Activated B cell treated with CpG ODN at 0.5 μM for 24 hours (primary cell): ENCODE data around the gene MGRN1. TPM values are rescaled to one million over a fixed set of nuclear protein-coding genes. Genes with fewer than 3 reads are reported as not detected.

ENCODE experiments used
- ATAC-seq: fragments of 200-7000 bp; cut with Tn5 transposase; one replicate; pipeline ENCODE4 v1.10.0; 2021; ENCODE audit warnings: low read depth, mild to moderate bottlenecking, moderate library complexity
- CTCF ChIA-PET: fragments of 350-600 bp; sonication (Branson Sonifier 250); formaldehyde crosslinking; loops from one replicate; lab custom pipeline; 2021; ENCODE audit warnings: antibody characterized with exemption; lab: Charles Lee
- POLR2A ChIA-PET: fragments of 350-600 bp; sonication (Branson Sonifier 250); formaldehyde crosslinking; loops from one replicate; lab custom pipeline; 2021; ENCODE audit warnings: antibody characterized with exemption; lab: Charles Lee
- DNase-seq: peaks from one replicate; pipeline ENCODE4 v3.0.0; 2022
- H3K27ac Mint-ChIP-seq: one replicate; pipeline ENCODE4 v1.8.0; 2020; ENCODE audit warnings: mixed read lengths
- H3K27me3 Mint-ChIP-seq: one replicate; pipeline ENCODE4 v1.8.0; 2021; ENCODE audit warnings: mixed read lengths
- H3K36me3 Mint-ChIP-seq: one replicate; pipeline ENCODE4 v1.8.0; 2021; ENCODE audit warnings: low read depth, mixed read lengths
- H3K4me1 Mint-ChIP-seq: one replicate; pipeline ENCODE4 v1.8.0; 2021; ENCODE audit warnings: mixed read lengths
- H3K4me3 Mint-ChIP-seq: one replicate; pipeline ENCODE4 v1.8.0; 2020; ENCODE audit warnings: mild to moderate bottlenecking, mixed read lengths
- H3K9me3 Mint-ChIP-seq: one replicate; pipeline ENCODE4 v1.8.0; 2020; ENCODE audit warnings: mixed read lengths
- intact Hi-C: fragments of 100-400 bp; cut with micrococcal nuclease; formaldehyde crosslinking; loops from one replicate; pipeline ENCODE4 v1.15.1; 2024
- total RNA-seq: library from RNA; stranded (reverse); gene quantifications from 2 replicates; pipeline ENCODE4 v1.2.3, GENCODE V29; 2022
- TF ChIP-seq, protein P1 (sequence below): fragments of 200-600 bp; IDR thresholded peaks from one replicate; pipeline ENCODE4 v1.8.0; 2022; ENCODE audit warnings: antibody characterized with exemption, mild to moderate bottlenecking

Gene MGRN1
- total RNA-seq, 1 donor from 2014 or later: 88.6 TPM

DNA sequence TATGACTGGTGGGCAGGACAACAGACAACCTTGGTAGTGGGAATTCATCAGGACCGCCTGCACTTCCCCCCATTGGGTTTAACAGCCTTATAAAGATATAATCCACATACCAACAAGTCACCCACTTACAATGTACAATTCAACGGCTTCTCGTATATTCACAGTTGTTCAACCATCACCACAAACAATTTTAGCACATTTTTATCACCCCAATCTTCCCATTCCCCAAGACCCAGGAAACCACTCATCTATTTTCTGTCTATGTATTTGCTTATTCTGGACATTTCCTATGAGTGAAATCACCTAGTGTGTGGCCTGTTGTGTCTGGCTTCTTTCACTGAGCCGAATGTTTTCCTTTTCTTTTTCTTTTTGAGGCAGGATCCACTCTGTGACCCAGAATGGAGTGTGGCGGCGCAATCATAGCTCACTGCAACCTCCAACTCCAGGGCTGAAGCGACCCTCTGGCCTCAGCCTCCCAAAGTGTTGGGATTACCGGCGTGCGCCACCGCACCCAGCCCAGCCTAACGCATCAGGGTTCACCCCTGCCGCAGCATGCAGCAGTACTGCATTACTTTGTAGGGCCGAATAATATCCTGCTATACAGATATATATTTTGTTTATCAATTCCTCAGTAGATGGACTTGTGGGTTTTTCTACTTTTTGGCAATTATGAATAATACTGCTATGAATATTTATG lies 98.6 kb downstream of the MGRN1 start:
- H3K36me3 Mint-ChIP-seq: peaks cover 44% of the 10 kb centered on the region
- TF ChIP-seq, protein P1, sequence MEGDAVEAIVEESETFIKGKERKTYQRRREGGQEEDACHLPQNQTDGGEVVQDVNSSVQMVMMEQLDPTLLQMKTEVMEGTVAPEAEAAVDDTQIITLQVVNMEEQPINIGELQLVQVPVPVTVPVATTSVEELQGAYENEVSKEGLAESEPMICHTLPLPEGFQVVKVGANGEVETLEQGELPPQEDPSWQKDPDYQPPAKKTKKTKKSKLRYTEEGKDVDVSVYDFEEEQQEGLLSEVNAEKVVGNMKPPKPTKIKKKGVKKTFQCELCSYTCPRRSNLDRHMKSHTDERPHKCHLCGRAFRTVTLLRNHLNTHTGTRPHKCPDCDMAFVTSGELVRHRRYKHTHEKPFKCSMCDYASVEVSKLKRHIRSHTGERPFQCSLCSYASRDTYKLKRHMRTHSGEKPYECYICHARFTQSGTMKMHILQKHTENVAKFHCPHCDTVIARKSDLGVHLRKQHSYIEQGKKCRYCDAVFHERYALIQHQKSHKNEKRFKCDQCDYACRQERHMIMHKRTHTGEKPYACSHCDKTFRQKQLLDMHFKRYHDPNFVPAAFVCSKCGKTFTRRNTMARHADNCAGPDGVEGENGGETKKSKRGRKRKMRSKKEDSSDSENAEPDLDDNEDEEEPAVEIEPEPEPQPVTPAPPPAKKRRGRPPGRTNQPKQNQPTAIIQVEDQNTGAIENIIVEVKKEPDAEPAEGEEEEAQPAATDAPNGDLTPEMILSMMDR: no peak
- no peaks in the 10 kb centered on the region for H3K27me3 Mint-ChIP-seq
- peaks cover 12% of the 10 kb centered on the region for H3K4me1 Mint-ChIP-seq
- no peaks in the 10 kb centered on the region for H3K9me3 Mint-ChIP-seq
- ChIA-PET POLR2A (no interaction called here), CTCF (no interaction called here)
- no peak overlapping the region for H3K4me3 Mint-ChIP-seq
- no peak for DNase-seq
- no peak for ATAC-seq
- no peak overlapping the region for H3K27ac Mint-ChIP-seq
- intact Hi-C loops: no loop called here

DNA sequence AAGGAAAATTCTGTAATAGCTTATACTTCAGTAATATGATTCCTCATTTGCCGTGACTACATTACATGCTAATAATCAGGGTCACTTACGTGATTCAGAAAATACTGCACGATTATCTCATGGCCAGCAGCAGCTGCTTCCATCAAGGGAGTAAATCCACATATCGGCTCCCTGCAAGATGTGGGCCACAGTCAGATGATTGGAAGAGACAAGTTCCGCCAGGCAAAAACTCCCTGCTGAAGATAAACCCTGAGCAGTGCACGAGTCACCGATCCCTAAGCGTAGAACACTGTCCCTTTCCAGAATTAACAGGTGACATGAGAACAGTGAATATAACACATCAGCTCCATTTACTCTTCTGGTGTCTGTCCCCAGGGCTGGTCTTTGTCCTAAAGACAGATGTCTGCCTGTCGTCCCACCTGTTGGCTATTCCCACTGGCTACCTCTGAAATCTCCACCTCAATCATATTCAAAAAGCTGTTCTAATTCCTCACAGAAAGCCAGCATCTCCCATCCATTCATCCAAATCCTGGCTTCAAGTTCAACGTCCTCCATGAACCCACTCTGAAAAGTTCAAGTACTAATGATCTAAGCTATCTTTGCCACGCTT lies 100.1 kb downstream of the MGRN1 start:
- TF ChIP-seq, protein P1: no peak
- Mint-ChIP-seq H3K27me3 (no peaks in the 10 kb centered on the region), H3K4me1 (no peaks in the 10 kb centered on the region), H3K4me3 (no peak overlapping the region), H3K27ac (no peak overlapping the region), H3K36me3 (peaks cover 55% of the 10 kb centered on the region), H3K9me3 (no peaks in the 10 kb centered on the region)
- ChIA-PET POLR2A (no interaction called here), CTCF (no interaction called here)
- ATAC-seq (no peak), DNase-seq (no peak)
- intact Hi-C loops: no loop called here

DNA sequence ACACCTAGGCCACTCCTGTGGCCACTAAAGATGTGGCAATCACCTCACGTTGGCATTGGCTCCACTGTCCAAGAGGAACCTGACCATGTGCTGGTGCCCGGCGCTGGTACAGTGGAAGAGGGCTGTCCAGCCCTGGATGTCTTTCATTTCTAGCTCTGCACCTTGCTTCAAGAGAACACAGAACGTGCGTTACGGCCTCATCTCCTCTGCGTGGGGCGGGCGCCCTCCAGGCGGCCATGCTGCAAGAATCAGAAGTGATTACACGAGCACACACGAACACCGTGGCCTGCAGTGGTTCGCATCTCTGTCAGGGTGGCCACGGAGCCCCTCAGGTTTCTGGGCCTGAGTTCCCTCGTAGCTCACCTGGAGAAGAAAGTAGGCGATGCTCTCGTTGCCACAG lies 102.0 kb downstream of the MGRN1 start:
- TF ChIP-seq, protein P1: no peak
- H3K27ac Mint-ChIP-seq: no peak overlapping the region
- H3K27me3 Mint-ChIP-seq: no peaks in the 10 kb centered on the region
- ChIA-PET POLR2A (interaction anchor here (0.5 kb wide), 1 partner anchor 107 kb away, joined by 3 read pairs; no protein-coding TSS in a partner anchor), CTCF (no interaction called here)
- no peaks in the 10 kb centered on the region for H3K4me1 Mint-ChIP-seq
- H3K4me3 Mint-ChIP-seq: no peak overlapping the region
- no peaks in the 10 kb centered on the region for H3K9me3 Mint-ChIP-seq
- ATAC-seq (no peak), DNase-seq (no peak)
- intact Hi-C loops: no loop called here
- H3K36me3 Mint-ChIP-seq: peaks cover 60% of the 10 kb centered on the region

DNA sequence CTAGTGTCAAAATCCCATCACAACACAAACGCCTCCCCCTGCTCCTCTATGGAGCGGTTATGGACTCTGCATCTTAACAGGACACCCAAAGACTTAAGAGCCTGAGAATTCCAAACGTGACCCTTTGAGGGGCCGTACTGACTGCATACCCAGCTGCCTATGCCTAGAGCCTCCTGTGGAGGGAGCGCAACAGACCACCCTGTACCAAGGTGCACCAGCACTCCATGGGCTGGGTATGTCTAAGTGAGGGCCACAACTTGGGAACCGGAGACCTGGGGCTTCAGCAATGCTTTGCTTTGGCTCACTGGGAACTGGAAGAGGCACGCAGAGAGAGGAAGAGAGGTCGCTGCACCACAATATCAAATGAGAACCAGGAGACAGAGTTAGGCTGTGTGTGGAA lies 104.0 kb downstream of the MGRN1 start:
- H3K4me1 Mint-ChIP-seq: peaks cover 9% of the 10 kb centered on the region
- CTCF ChIA-PET: no interaction called here
- H3K27ac Mint-ChIP-seq: no peak overlapping the region
- H3K36me3 Mint-ChIP-seq: peaks cover 50% of the 10 kb centered on the region
- no peak overlapping the region for H3K4me3 Mint-ChIP-seq
- ATAC-seq: no peak
- TF ChIP-seq, protein P1: no peak
- intact Hi-C loops: no loop called here
- no peaks in the 10 kb centered on the region for H3K27me3 Mint-ChIP-seq
- DNase-seq: no peak
- H3K9me3 Mint-ChIP-seq: no peaks in the 10 kb centered on the region
- POLR2A ChIA-PET: no interaction called here

DNA sequence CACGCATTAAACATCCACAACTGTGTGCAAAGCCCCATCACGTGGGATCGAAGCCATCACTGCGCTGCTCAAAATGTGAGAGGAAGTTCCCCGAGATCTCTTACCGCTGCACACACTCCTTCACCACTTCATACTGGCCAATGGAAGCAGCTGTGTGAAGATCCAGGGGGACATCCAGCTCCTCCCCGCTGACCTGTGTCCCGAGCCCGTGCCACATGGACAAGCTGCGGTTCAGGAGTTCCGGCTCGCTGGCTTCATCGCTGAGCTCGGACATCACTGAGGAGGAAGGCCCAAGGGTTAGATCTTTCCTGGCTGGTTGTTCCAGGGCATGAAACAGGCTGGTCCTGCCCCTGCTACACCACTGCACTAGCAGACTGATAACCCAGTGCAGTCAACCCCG lies 105.2 kb downstream of the MGRN1 start:
- ChIA-PET POLR2A (no interaction called here), CTCF (no interaction called here)
- Mint-ChIP-seq H3K4me1 (peaks cover 12% of the 10 kb centered on the region), H3K9me3 (no peaks in the 10 kb centered on the region), H3K4me3 (no peak overlapping the region), H3K27ac (no peak overlapping the region), H3K27me3 (no peaks in the 10 kb centered on the region), H3K36me3 (peaks cover 46% of the 10 kb centered on the region)
- DNase-seq (no peak), ATAC-seq (no peak)
- intact Hi-C loops: no loop called here
- TF ChIP-seq, protein P1: no peak
